Activated CD8-positive, alpha-beta T cell treated with anti-CD3 and anti-CD28 coated beads for 36 hours (primary cell): ENCODE measurements around the gene SELENON. TPM values are rescaled to one million over a fixed set of nuclear protein-coding genes. Genes with fewer than 3 reads are reported as not detected.
A peak's percentile ranks its signal among the peaks of the same experiment; 100 is the strongest.

Source experiments
- ATAC-seq: fragments of 200-7000 bp; cut with Tn5 transposase; one replicate; pipeline ENCODE4 v1.10.0; 2021; ENCODE audit warnings: mild to moderate bottlenecking, moderate library complexity
- CTCF ChIA-PET: fragments of 350-600 bp; sonication (Branson Sonifier 250); formaldehyde crosslinking; loops from one replicate; lab custom pipeline; 2021; ENCODE audit warnings: antibody characterized with exemption; lab: Charles Lee
- POLR2A ChIA-PET: fragments of 350-600 bp; sonication (Branson Sonifier 250); formaldehyde crosslinking; loops from one replicate; lab custom pipeline; 2021; ENCODE audit warnings: antibody characterized with exemption; lab: Charles Lee
- DNase-seq: peaks from one replicate; pipeline ENCODE4 v3.0.0-alpha.2; 2020
- H3K27ac Mint-ChIP-seq: one replicate; pipeline ENCODE4 v1.8.0; 2021; ENCODE audit warnings: mild to moderate bottlenecking, mixed read lengths
- H3K27me3 Mint-ChIP-seq: one replicate; pipeline ENCODE4 v1.8.0; 2021; ENCODE audit warnings: mixed read lengths
- H3K36me3 Mint-ChIP-seq: one replicate; pipeline ENCODE4 v1.8.0; 2021; ENCODE audit warnings: low read depth, mixed read lengths
- H3K4me1 Mint-ChIP-seq: one replicate; pipeline ENCODE4 v1.8.0; 2021; ENCODE audit warnings: low read depth, mixed read lengths
- H3K4me3 Mint-ChIP-seq: one replicate; pipeline ENCODE4 v1.8.0; 2021; ENCODE audit warnings: mild to moderate bottlenecking, moderate library complexity, mixed read lengths
- H3K9me3 Mint-ChIP-seq: one replicate; pipeline ENCODE4 v1.8.0; 2021; ENCODE audit warnings: mixed read lengths
- intact Hi-C: fragments of 100-400 bp; cut with micrococcal nuclease; formaldehyde crosslinking; loops from one replicate; pipeline ENCODE4 v1.10.0; 2022
- total RNA-seq, 2 experiments: library from RNA; stranded (reverse); gene quantifications; one replicate each; pipeline ENCODE4 v1.2.3, GENCODE V29; 2021
- TF ChIP-seq, protein P1 (sequence below): fragments of 200-600 bp; IDR thresholded peaks from one replicate; pipeline ENCODE4 v1.8.0; 2022; ENCODE audit warnings: antibody characterized with exemption, mild to moderate bottlenecking

Gene SELENON
- total RNA-seq, 2 experiments from 2014 or later, result 15.3 to 17.7 TPM

DNA sequence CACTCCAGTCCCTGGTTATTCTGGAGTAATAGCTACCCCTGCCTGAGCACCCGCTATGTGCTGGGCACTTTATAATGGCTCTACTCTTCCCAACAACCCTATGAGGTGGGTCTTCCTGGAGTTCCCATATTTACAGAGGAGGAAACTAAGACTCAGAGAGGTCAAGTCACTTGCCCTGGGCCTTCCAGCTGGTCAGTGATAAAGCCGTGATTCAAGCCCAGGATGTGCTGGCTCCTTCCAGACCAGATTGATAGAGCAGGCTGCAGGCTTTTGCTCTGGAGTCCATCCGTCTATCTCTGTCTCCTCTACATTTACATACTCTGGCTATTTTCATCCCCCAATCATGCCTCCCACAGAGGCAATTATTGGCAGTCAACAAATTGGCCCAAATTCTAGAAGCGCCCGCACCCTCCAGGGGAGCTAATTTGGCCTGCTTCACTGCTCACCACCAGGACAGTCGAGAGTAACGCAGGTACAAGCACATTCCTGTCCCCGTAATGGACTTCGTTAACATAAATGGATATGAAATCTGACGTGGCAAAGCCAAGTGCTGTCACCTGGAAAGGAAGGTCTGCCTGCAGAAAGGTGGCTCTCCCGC, 39.8 kb upstream of the SELENON start:
- CTCF ChIA-PET, result interaction anchor here (1.0 kb wide), 1 partner anchor 15 kb away, joined by 4 read pairs; no protein-coding TSS in a partner anchor
- intact Hi-C loops, result no loop called here
- Mint-ChIP-seq H3K4me1 (peaks cover 20% of the 10 kb centered on the region), H3K4me3 (no peak overlapping the region), H3K27me3 (no peaks in the 10 kb centered on the region), H3K27ac (no peak overlapping the region), H3K36me3 (peaks cover 3% of the 10 kb centered on the region), H3K9me3 (no peaks in the 10 kb centered on the region)
- POLR2A ChIA-PET, result interaction anchor here (0.8 kb wide), 1 partner anchor 30 kb away, joined by 3 read pairs; no protein-coding TSS in a partner anchor
- DNase-seq (no peak), ATAC-seq (no peak)
- TF ChIP-seq, protein P1, sequence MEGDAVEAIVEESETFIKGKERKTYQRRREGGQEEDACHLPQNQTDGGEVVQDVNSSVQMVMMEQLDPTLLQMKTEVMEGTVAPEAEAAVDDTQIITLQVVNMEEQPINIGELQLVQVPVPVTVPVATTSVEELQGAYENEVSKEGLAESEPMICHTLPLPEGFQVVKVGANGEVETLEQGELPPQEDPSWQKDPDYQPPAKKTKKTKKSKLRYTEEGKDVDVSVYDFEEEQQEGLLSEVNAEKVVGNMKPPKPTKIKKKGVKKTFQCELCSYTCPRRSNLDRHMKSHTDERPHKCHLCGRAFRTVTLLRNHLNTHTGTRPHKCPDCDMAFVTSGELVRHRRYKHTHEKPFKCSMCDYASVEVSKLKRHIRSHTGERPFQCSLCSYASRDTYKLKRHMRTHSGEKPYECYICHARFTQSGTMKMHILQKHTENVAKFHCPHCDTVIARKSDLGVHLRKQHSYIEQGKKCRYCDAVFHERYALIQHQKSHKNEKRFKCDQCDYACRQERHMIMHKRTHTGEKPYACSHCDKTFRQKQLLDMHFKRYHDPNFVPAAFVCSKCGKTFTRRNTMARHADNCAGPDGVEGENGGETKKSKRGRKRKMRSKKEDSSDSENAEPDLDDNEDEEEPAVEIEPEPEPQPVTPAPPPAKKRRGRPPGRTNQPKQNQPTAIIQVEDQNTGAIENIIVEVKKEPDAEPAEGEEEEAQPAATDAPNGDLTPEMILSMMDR, result no peak

DNA sequence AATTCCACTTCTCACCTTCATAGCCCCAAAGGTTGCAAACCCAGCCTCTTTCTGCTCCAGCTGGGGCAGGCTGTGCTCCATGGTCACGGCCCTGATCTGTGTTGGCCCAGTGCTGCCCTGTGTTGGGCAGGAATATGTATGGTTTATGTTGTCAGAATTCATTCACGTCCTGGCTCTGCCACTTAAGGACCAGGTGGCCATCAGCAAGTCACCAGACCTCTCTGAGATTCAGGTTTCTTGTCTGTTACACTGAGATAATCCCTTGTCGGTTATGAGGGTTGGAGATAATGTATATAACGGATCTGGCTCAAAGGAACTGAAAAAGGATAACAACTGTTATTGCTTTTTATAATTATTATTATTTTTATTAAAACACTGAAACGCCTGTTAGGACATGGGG, 39.1 kb upstream of the SELENON start:
- Mint-ChIP-seq H3K4me3 (no peak overlapping the region), H3K4me1 (peaks cover 20% of the 10 kb centered on the region), H3K27me3 (no peaks in the 10 kb centered on the region), H3K9me3 (no peaks in the 10 kb centered on the region), H3K27ac (no peak overlapping the region), H3K36me3 (peaks cover 3% of the 10 kb centered on the region)
- DNase-seq (no peak), ATAC-seq (no peak)
- TF ChIP-seq, protein P1, result no peak
- ChIA-PET CTCF (no interaction called here), POLR2A (no interaction called here)
- intact Hi-C loops, result no loop called here

DNA sequence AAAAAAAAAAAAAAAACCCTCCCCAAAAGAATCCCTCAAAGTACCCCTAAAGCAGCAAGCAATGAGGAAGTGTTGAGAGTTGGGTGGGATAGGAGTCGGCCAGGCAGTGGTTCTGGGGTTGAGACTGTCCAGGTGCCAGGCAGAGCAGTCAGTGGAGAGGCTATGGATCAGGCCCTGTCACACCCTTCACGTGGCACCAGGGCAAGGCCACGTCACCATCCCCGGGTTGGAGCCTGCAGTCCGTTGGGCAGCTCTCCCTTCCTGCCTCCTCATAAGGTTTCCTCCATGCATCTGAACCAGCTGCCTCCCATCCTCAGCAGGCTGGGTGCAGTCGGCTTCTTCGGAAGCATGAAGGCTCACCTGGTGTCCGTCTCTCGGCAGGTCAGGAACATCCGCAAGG, 36.5 kb upstream of the SELENON start:
- no peak for DNase-seq
- Mint-ChIP-seq H3K4me3 (no peak overlapping the region), H3K27ac (no peak overlapping the region), H3K36me3 (peaks cover 3% of the 10 kb centered on the region), H3K27me3 (no peaks in the 10 kb centered on the region), H3K9me3 (no peaks in the 10 kb centered on the region), H3K4me1 (peaks cover 20% of the 10 kb centered on the region)
- ChIA-PET POLR2A (interaction anchor here (0.7 kb wide), 1 partner anchor 189 kb away, joined by 3 read pairs; no protein-coding TSS in a partner anchor), CTCF (no interaction called here)
- ATAC-seq, result no peak
- intact Hi-C loops, result no loop called here
- TF ChIP-seq, protein P1, result no peak

DNA sequence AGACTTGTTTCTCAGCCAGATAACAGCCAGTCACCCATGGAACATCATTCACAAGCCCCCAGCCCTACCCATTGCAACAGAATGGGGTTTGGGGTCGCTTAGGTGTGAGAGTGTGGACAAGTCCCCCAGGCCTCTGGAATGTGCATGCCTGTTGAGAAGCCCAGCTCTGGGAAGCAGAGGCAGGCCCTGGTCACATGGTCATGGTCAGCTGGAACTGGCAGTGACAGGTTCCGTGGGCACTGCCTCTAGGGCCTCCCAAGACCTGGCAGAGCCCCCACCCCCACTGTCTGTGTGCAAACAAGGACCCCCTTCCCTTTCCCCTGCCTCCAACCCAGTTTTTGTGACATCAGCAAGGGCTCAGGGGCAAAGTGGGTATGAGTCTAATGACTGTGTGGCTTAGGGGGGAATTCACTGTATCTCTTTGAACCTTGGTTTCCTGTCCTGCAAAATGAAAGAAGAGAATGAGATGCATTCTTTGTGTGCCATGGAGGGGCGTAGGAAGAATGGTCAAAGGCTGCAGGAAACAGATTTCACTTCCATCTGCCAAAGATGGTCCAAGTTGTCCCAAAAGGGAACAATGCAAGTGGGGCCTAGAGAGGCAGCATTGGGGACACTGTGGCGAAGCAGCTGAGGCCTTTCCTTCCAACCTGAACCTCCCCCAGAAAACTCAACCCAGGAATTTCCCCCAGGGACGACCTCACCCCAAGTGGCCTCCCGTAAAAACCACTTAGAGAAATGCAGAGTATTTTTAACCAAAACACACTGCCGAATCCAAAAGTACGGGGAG, 34.7 kb upstream of the SELENON start:
- no peaks in the 10 kb centered on the region for H3K9me3 Mint-ChIP-seq
- peaks cover 36% of the 10 kb centered on the region for H3K4me1 Mint-ChIP-seq
- ChIA-PET CTCF (interaction anchor here (1.3 to 1.9 kb wide), 4 partner anchors 9 to 146 kb away, joined by 3 to 6 read pairs (median 6); no protein-coding TSS in a partner anchor), POLR2A (interaction anchor here (0.6 to 2.1 kb wide), 6 partner anchors 9 to 691 kb away, joined by 3 to 6 read pairs (median 4); no protein-coding TSS in a partner anchor)
- TF ChIP-seq, protein P1, result no peak
- DNase-seq, result no peak
- peak overlapping the region; percentile 12 for H3K27ac Mint-ChIP-seq
- peak; percentile 32 for ATAC-seq
- no peak overlapping the region for H3K4me3 Mint-ChIP-seq
- no peaks in the 10 kb centered on the region for H3K27me3 Mint-ChIP-seq
- H3K36me3 Mint-ChIP-seq, result peaks cover 3% of the 10 kb centered on the region
- intact Hi-C loops, result no loop called here
